ENCODE data around the gene PSTPIP2. TPM values are rescaled to one million over a fixed set of nuclear protein-coding genes. Genes with fewer than 3 reads are reported as not detected.
"Not testable (repeated sequence)": the region's sequence is repeated elsewhere in the genome, so short reads cannot be mapped to it uniquely, and the experiment has no call there.

PSTPIP2 gene
- polyA plus RNA-seq, 2 of the 4 experiments (the other 2 are of a cell fraction), result 0.10 to 0.19 TPM

DNA sequence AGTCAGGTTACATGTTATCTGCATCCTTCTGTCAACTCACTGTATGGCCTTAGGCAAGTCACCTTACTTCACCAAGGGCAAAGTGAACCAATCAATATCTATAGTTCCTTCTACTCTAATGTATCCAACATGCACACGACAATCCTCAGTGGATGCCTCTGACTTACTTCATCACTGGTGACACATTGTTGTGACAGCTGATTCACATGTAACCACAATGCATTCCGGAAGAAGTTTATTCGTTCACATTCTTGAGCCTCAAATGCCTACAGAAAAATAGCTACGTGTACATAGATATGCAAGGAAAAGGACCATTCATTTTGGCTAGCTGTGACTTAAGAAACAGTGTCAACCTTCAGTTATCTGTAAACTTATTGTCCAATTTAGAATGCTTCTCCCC is 78.6 kb downstream of the PSTPIP2 start:
- Histone ChIP-seq H3K4me1 (no peaks in the 10 kb centered on the region), H3K4me3 (no peak overlapping the region), H3K4me2 (no peak overlapping the region), H3K9me3 (no peaks in the 10 kb centered on the region), H3K27ac (no peak overlapping the region)
- DNase-seq (ENCODE audit: low read depth in 1 of 2, low spot score in 1 of 2) (no peak), FAIRE-seq (no peak), ATAC-seq (no peak)
- WGBS (ENCODE audit: missing lambda C conversion rate), result 23% methylated on average over 4 of the region's 4 CpGs
- POLR2A ChIA-PET, result no interaction called here
- CTCF ChIA-PET, result interaction anchor here (1.0 kb wide), 1 partner anchor 11 kb away, joined by 3 read pairs; no protein-coding TSS in a partner anchor
- TF ChIP-seq ZNF302 (CRISPR knock-in tag; IDR thresholded peaks at IDR 0.05) (no peak), CEBPB (IDR thresholded peaks at IDR 0.05) (no peak), RARB (CRISPR knock-in tag; IDR thresholded peaks at IDR 0.05) (no peak), POLR2A (IDR thresholded peaks at IDR 0.05; ENCODE audit: low read length) (no peak), HDAC2 (IDR thresholded peaks at IDR 0.05) (no peak), KDM5A (IDR thresholded peaks at IDR 0.05) (no peak), ZC3H11A (IDR thresholded peaks at IDR 0.05) (no peak), NPAS2 (CRISPR knock-in tag; IDR thresholded peaks at IDR 0.05; ENCODE audit: borderline replicate concordance) (no peak), RAD21 (conservative IDR thresholded peaks at IDR 0.05 in 1 of 2, IDR thresholded peaks at IDR 0.05 in 1 of 2) (no peak), MYC (IDR thresholded peaks at IDR 0.05; ENCODE audit: borderline replicate concordance, low read length) (no peak), RNF2 (IDR thresholded peaks at IDR 0.05; ENCODE audit: borderline replicate concordance, low read depth) (no peak), EHF (CRISPR knock-in tag; IDR thresholded peaks at IDR 0.05) (no peak)
- TF ChIP-seq, protein P1, sequence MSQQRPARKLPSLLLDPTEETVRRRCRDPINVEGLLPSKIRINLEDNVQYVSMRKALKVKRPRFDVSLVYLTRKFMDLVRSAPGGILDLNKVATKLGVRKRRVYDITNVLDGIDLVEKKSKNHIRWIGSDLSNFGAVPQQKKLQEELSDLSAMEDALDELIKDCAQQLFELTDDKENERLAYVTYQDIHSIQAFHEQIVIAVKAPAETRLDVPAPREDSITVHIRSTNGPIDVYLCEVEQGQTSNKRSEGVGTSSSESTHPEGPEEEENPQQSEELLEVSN (IDR thresholded peaks at IDR 0.05; ENCODE audit: borderline replicate concordance, low read depth), result no peak
- TF ChIP-seq, protein P2, sequence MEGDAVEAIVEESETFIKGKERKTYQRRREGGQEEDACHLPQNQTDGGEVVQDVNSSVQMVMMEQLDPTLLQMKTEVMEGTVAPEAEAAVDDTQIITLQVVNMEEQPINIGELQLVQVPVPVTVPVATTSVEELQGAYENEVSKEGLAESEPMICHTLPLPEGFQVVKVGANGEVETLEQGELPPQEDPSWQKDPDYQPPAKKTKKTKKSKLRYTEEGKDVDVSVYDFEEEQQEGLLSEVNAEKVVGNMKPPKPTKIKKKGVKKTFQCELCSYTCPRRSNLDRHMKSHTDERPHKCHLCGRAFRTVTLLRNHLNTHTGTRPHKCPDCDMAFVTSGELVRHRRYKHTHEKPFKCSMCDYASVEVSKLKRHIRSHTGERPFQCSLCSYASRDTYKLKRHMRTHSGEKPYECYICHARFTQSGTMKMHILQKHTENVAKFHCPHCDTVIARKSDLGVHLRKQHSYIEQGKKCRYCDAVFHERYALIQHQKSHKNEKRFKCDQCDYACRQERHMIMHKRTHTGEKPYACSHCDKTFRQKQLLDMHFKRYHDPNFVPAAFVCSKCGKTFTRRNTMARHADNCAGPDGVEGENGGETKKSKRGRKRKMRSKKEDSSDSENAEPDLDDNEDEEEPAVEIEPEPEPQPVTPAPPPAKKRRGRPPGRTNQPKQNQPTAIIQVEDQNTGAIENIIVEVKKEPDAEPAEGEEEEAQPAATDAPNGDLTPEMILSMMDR (IDR thresholded peaks at IDR 0.05), result no peak
- TF ChIP-seq, protein P3, sequence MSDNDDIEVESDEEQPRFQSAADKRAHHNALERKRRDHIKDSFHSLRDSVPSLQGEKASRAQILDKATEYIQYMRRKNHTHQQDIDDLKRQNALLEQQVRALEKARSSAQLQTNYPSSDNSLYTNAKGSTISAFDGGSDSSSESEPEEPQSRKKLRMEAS (IDR thresholded peaks at IDR 0.05), result no peak
- TF ChIP-seq, protein P4, sequence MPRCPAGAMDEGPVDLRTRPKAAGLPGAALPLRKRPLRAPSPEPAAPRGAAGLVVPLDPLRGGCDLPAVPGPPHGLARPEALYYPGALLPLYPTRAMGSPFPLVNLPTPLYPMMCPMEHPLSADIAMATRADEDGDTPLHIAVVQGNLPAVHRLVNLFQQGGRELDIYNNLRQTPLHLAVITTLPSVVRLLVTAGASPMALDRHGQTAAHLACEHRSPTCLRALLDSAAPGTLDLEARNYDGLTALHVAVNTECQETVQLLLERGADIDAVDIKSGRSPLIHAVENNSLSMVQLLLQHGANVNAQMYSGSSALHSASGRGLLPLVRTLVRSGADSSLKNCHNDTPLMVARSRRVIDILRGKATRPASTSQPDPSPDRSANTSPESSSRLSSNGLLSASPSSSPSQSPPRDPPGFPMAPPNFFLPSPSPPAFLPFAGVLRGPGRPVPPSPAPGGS (IDR thresholded peaks at IDR 0.05), result no peak
- TF ChIP-seq, protein P5, sequence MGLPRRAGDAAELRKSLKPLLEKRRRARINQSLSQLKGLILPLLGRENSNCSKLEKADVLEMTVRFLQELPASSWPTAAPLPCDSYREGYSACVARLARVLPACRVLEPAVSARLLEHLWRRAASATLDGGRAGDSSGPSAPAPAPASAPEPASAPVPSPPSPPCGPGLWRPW (IDR thresholded peaks at IDR 0.05), result no peak

DNA sequence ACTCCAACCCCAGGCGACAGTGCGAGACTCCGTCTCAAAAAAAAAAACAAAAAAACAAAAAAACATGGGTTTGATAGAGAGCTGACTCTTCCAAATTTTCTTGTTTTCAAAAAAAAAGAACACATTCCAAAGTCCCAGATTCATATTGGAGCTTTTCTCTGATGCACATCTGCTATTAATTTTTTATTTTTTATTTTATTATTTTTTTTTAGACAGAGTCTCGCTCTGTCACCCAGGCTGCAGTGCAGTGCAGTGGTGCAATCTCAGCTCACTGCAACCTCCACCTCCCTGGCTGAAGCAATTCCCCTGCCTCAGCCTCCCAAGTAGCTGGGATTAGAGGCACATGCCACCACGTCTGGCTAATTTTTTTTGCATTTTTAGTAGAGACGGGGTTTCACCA is 79.5 kb downstream of the PSTPIP2 start:
- ATAC-seq; H3K27ac ChIP-seq; H3K9me3 ChIP-seq; H3K4me3 ChIP-seq; POLR2A ChIA-PET; DNase-seq (ENCODE audit: low read depth in 1 of 2, low spot score in 1 of 2); H3K4me2 ChIP-seq; H3K4me1 ChIP-seq; FAIRE-seq: not testable (repeated sequence)
- CTCF ChIA-PET, result interaction anchor here (0.6 kb wide), 2 partner anchors 15 to 239 kb away, joined by 3 to 4 read pairs; no protein-coding TSS in a partner anchor
- 74% methylated on average over 6 of the region's 6 CpGs for WGBS (ENCODE audit: missing lambda C conversion rate)

DNA sequence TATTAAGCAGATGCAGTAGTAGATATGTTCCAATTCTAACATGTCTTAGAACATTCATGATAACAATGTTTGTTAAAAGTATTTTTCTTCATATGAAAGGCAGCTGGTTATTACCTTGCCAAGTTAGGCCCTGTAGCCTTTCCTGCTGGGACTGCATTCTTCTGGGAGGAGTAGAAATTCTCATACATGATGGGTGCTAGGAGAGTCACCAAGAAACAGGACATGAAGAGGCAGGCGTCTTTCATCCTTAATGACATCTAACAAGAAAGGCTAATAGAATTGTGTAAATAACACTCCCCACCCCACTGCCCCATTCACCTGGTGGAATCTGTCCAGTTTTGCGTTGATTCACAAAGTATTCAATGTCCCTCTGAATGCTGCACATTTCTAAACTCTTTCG is 80.3 kb downstream of the PSTPIP2 start:
- FAIRE-seq (no peak), DNase-seq (ENCODE audit: low read depth in 1 of 2, low spot score in 1 of 2) (no peak), ATAC-seq (no peak)
- Histone ChIP-seq H3K4me1 (no peaks in the 10 kb centered on the region), H3K9me3 (no peaks in the 10 kb centered on the region), H3K4me2 (no peak overlapping the region), H3K4me3 (no peak overlapping the region), H3K27ac (no peak overlapping the region)
- ChIA-PET CTCF (interaction anchor here (3.3 kb wide), 1 partner anchor 17 kb away, joined by 11 read pairs; no protein-coding TSS in a partner anchor), POLR2A (no interaction called here)
- 65% methylated on average over 3 of the region's 3 CpGs for WGBS (ENCODE audit: missing lambda C conversion rate)
- TF ChIP-seq, protein P6, sequence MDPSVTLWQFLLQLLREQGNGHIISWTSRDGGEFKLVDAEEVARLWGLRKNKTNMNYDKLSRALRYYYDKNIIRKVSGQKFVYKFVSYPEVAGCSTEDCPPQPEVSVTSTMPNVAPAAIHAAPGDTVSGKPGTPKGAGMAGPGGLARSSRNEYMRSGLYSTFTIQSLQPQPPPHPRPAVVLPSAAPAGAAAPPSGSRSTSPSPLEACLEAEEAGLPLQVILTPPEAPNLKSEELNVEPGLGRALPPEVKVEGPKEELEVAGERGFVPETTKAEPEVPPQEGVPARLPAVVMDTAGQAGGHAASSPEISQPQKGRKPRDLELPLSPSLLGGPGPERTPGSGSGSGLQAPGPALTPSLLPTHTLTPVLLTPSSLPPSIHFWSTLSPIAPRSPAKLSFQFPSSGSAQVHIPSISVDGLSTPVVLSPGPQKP (IDR thresholded peaks at IDR 0.05; ENCODE audit: low read depth, low read length), result no peak
- TF ChIP-seq, protein P3 (IDR thresholded peaks at IDR 0.05), result no peak
